ENCODE results near the gene DDAH2.

The DDAH2 gene

GRCh38 chr6:31706599-31706998 lies 22.5 kb downstream of the DDAH2 start, which contains the start of gene LY6G6F:
Gene LY6G6F (plus strand): TSS chr6:31706866. CDS start chr6:31706907, 41 bp downstream.
- TF ChIP-seq, protein P1, sequence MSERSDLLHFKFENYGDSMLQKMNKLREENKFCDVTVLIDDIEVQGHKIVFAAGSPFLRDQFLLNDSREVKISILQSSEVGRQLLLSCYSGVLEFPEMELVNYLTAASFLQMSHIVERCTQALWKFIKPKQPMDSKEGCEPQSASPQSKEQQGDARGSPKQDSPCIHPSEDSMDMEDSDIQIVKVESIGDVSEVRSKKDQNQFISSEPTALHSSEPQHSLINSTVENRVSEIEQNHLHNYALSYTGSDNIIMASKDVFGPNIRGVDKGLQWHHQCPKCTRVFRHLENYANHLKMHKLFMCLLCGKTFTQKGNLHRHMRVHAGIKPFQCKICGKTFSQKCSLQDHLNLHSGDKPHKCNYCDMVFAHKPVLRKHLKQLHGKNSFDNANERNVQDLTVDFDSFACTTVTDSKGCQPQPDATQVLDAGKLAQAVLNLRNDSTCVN (tag by site-specific recombination; optimal IDR thresholded peaks at IDR 0.05): no peak
- no peak for TF ChIP-seq ZXDB (tag by site-specific recombination; IDR thresholded peaks at IDR 0.05)
- no peak for TF ChIP-seq ZNF571 (tag by site-specific recombination; IDR thresholded peaks at IDR 0.05)
- TF ChIP-seq ZBTB20 (tag by site-specific recombination; IDR thresholded peaks at IDR 0.05): no peak
- TF ChIP-seq ZNF132 (tag by site-specific recombination; IDR thresholded peaks at IDR 0.05; ENCODE audit: borderline replicate concordance): no peak
- TF ChIP-seq SP3 (tag by site-specific recombination; IDR thresholded peaks at IDR 0.05): no peak
- TF ChIP-seq BCL11B (tag by site-specific recombination; IDR thresholded peaks at IDR 0.05; ENCODE audit: low read depth): no peak
- no peak for TF ChIP-seq ZNF221 (tag by site-specific recombination; IDR thresholded peaks at IDR 0.05; ENCODE audit: borderline replicate concordance)
- TF ChIP-seq ZNF530 (tag by site-specific recombination; IDR thresholded peaks at IDR 0.05; ENCODE audit: low read depth): no peak
- no peak for TF ChIP-seq SETDB1 (IDR thresholded peaks at IDR 0.05; ENCODE audit: insufficient read length, low read length)
- TF ChIP-seq ZNF37A (tag by site-specific recombination; IDR thresholded peaks at IDR 0.05): no peak
- Histone ChIP-seq H3K9me3 (ENCODE audit: control insufficient read depth, insufficient read depth, low read depth, low read length) (no peaks in the 10 kb centered on the region), H3K27ac (ENCODE audit: extremely low read depth, low read depth, low read length) (no peak within 1 kb of the TSS), H3K4me3 (ENCODE audit: low read depth, low read length) (no peak within 1 kb of the TSS), H3K36me3 (ENCODE audit: control insufficient read depth in 2 of 2, insufficient read depth in 1 of 2, low read length in 2 of 2) (no peaks in the 10 kb centered on the region), H3K4me1 (ENCODE audit: control insufficient read depth, insufficient read depth, low read length) (no peaks in the 10 kb centered on the region)
- ChIA-PET CTCF (interaction anchor here (0.7 to 1.2 kb wide), 2 partner anchors 63 to 246 kb away, joined by 3 to 4 read pairs; no protein-coding TSS in a partner anchor), POLR2A (interaction anchor here (0.6 to 1.6 kb wide), 5 partner anchors 22 to 121 kb away, joined by 3 to 6 read pairs (median 5); partner anchors contain the start of genes CLIC1, DDAH2 and HSPA1B)

- Histone ChIP-seq H3K36me3 (ENCODE audit: control insufficient read depth in 2 of 2, insufficient read depth in 1 of 2, low read length in 2 of 2) (peaks cover 0 to 1% of the 10 kb centered on the region in 2 experiments; a peak in 1 of 3 replicates), H3K4me3 (ENCODE audit: low read depth, low read length) (no peak overlapping the region), H3K27ac (ENCODE audit: extremely low read depth, low read depth, low read length) (no peak overlapping the region), H3K9me3 (ENCODE audit: control insufficient read depth, insufficient read depth, low read depth, low read length) (no peaks in the 10 kb centered on the region), H3K4me1 (ENCODE audit: control insufficient read depth, insufficient read depth, low read length) (no peaks in the 10 kb centered on the region)
- ChIA-PET POLR2A (interaction anchor here (0.6 to 1.6 kb wide), 5 partner anchors 21 to 121 kb away, joined by 3 to 6 read pairs (median 4); partner anchors contain the start of genes CLIC1 and HSPA1B), CTCF (interaction anchor here (0.7 to 1.2 kb wide), 2 partner anchors 64 to 246 kb away, joined by 3 to 4 read pairs; no protein-coding TSS in a partner anchor)
- no peak for TF ChIP-seq ZNF664 (tag by site-specific recombination; IDR thresholded peaks at IDR 0.05)
- TF ChIP-seq, protein P2, sequence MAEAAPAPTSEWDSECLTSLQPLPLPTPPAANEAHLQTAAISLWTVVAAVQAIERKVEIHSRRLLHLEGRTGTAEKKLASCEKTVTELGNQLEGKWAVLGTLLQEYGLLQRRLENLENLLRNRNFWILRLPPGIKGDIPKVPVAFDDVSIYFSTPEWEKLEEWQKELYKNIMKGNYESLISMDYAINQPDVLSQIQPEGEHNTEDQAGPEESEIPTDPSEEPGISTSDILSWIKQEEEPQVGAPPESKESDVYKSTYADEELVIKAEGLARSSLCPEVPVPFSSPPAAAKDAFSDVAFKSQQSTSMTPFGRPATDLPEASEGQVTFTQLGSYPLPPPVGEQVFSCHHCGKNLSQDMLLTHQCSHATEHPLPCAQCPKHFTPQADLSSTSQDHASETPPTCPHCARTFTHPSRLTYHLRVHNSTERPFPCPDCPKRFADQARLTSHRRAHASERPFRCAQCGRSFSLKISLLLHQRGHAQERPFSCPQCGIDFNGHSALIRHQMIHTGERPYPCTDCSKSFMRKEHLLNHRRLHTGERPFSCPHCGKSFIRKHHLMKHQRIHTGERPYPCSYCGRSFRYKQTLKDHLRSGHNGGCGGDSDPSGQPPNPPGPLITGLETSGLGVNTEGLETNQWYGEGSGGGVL (tag by site-specific recombination; IDR thresholded peaks at IDR 0.05): no peak
- TF ChIP-seq, protein P3, sequence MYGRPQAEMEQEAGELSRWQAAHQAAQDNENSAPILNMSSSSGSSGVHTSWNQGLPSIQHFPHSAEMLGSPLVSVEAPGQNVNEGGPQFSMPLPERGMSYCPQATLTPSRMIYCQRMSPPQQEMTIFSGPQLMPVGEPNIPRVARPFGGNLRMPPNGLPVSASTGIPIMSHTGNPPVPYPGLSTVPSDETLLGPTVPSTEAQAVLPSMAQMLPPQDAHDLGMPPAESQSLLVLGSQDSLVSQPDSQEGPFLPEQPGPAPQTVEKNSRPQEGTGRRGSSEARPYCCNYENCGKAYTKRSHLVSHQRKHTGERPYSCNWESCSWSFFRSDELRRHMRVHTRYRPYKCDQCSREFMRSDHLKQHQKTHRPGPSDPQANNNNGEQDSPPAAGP (tag by site-specific recombination; IDR thresholded peaks at IDR 0.05): no peak
Measured at GRCh38 chr6:31705931-31706330, 23.2 kb downstream of the DDAH2 start.

DNA sequence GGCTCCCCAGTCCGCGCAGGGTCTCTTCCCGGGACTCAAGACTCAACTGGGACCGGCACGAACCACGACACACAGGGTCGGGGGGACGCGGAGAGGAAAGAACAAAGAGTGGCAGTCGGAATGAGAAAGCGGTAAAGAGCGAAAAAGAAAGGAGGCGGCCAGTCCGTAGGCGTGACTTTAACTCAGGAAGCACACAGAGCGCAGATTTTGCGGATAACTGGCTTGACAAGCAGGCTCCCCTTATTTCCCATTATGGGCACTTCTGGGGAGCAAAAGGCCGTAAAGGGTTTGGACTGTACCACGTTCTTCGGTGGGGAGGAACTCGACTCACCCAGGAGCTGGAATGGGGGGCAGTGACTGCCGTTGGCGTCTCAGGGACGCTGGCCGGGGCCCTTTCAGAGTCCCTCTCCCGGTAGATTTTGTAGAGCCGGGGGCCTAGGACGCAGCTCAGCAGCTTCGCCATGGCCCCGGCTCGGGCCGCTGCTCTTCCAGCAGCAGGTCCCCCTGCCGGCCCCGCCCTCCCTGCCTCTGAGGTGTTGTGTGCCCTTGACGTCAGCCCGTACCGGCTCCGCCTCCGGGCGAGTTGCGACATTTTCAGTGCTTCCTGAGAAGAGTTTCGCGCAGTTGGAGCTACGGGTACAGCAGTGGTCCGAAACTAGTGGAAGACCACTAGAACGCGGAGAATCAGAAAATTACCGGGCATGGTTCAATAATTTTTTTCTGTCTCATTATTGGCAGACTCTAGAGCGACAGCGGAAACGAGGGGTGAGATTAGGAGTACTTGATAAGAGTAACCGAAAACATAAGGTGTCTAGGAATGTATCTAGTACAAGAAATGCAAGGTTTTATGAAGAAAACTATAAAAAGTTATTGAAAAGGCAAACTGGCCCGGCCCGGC lies 26.0 kb downstream of the DDAH2 start, which contains the start of gene ABHD16A:
Gene ABHD16A (minus strand): TSS at position 506 of the 898 bp plus-strand sequence. CDS start 43 bp downstream, at position 463.
- POLR2A ChIA-PET: interaction anchor here (0.6 to 2.8 kb wide), 34 partner anchors 9 to 1829 kb away, joined by 3 to 30 read pairs (median 6); partner anchors contain the start of genes ATP6V1G2, BAG6, C6orf47 and CLIC1
- peak within 1 kb of the TSS; percentile 62 for H3K27ac ChIP-seq (ENCODE audit: extremely low read depth, low read depth, low read length)
- CTCF ChIA-PET: interaction anchor here (0.5 to 1.2 kb wide), 9 partner anchors 8 to 129 kb away, joined by 3 to 4 read pairs (median 3); no protein-coding TSS in a partner anchor
- TF ChIP-seq, protein P1 (tag by site-specific recombination; optimal IDR thresholded peaks at IDR 0.05): no peak
- TF ChIP-seq ZNF221 (tag by site-specific recombination; IDR thresholded peaks at IDR 0.05; ENCODE audit: borderline replicate concordance) (no peak), ZNF341 (tag by site-specific recombination; IDR thresholded peaks at IDR 0.05; ENCODE audit: low read depth) (peak; percentile 96), ZBTB1 (tag by site-specific recombination; IDR thresholded peaks at IDR 0.05) (no peak), ZNF623 (tag by site-specific recombination; IDR thresholded peaks at IDR 0.05) (no peak), SCRT2 (tag by site-specific recombination; IDR thresholded peaks at IDR 0.05) (peak; percentile 85), ZNF223 (tag by site-specific recombination; IDR thresholded peaks at IDR 0.05) (no peak), ZNF280D (tag by site-specific recombination; IDR thresholded peaks at IDR 0.05) (no peak), SETDB1 (IDR thresholded peaks at IDR 0.05; ENCODE audit: insufficient read length, low read length) (no peak)

More for the DNA sequence above, 26.0 kb downstream of the DDAH2 start, which contains the start of gene ABHD16A:
- H3K4me3 ChIP-seq (ENCODE audit: low read depth, low read length): peak within 1 kb of the TSS; percentile 63
- H3K4me1 ChIP-seq (ENCODE audit: control insufficient read depth, insufficient read depth, low read length): no peaks in the 10 kb centered on the region
- H3K36me3 ChIP-seq (ENCODE audit: control insufficient read depth in 2 of 2, insufficient read depth in 1 of 2, low read length in 2 of 2): peaks cover 4 to 8% of the 10 kb centered on the region in 2 experiments; a peak in 2 of 3 replicates
- no peaks in the 10 kb centered on the region for H3K9me3 ChIP-seq (ENCODE audit: control insufficient read depth, insufficient read depth, low read depth, low read length)

All from HEK293 (cell line).